NCI-H82 (cell line): ENCODE measurements around the gene MEF2D.

Source experiments
- DNase-seq: peaks from one replicate; lab custom pipeline; 2025; lab: John Stamatoyannopoulos, UW

Gene MEF2D

DNA sequence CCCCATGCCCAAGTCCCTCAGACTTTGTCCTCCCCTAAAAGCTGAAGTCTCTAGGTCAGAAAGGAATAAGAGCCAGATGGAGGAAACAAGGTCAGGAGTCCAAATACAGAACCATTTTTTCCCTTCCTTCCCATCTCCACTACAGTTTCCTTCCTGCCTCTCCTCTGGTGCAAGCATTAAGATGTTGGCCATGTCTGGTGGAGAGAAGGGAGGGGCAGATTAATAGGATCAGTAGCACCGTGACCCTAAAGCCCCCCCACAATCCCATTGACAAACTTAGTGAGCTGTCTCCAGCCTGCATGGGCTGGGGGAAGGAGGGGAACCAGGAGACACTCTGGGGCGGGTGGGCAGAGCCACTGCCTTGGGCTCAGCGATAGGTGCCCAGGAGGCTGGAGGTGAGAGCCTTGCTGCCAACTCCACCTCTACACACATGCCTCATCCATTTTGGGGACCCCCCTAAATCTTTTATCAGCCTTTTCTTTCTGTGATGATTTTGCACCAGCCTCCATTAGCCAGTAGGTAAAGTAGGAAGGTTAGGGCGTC, 71.8 kb downstream of the MEF2D start:
- DNase-seq, result peak; percentile 97

DNA sequence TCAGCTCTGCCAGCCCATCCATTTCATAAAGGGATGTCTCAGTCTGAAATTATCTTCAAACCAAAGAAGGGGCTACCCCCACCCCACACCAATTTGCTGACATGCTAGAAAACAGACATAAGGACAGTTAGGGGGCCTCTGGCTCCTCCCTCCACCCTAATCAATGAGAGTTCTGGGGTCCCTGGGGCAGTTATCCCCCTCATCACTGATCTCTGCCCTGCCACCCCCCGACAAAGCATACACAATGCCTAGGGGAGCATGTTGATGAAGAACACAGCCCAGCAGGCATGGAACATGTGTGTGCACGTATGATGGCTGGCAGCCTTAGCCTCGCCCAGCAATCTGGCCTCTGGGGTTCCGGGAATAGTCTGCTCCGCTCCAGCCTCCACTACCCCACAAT, 72.6 kb downstream of the MEF2D start:
- DNase-seq, result no peak

DNA sequence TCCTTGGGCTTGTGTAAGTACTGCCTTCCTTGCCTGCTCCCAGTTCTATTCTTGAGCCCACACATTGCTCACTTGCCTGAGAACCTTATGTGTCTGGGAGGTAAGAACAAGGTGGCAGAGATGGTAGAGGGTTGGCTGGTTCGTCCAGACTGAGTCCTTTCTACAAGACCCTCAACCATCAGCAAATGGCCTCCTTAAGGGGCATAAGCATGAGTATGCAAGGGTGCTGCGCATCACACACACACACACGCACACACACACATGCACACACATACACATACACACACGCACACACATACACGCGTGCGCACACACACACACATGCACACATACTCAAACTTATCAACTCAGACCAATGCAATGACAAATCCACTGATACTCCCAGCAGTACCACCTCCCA, 74.6 kb downstream of the MEF2D start:
- DNase-seq, result no peak

- DNase-seq, result no peak
These were observed 75.7 kb downstream of the MEF2D start for GRCh38 chr1:156424806-156425432.

DNA sequence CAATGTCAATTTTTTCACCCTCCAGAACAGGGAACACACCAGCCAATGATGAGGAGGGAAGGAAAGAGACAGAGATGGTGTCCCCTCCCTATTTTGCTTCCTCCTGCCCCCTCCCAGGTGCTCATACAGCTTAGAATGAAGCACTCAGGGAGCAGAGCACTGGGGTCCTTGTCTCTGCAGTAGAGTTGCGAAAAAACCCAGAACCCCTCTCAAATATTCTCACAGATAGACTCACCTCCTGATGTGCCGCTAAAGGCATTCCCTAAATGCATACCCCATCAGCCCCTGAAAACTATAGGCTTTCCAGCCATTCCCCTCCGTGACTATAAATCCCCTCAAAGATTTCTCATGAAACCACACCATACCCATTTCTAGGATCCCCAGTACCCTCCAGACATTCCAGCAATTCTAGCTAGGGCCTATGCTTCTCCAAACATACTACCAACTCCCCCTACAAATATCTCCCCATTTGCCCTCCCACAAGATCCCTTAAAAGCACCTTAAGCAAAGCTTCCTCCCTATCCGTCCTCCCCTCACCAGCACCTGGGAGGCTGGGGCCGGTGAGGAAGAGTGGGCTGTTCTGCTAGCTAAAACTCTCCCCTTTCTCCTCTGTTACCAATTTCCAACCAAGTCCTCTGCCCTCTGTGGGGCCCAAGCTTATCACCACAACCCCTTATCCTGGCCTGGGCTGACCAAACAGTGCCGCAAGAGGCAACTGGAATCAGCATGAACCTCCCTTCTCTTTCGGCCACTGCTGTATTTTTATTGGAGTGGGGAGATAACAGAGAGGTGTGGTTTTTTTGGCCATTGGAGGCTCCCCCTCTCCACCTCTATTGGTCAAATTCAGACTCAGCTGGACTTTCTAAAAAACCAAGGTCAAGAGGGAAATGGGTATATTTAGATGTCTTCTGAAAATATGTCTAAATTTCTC, 76.9 kb downstream of the MEF2D start:
- no peak for DNase-seq

- no peak for DNase-seq
These were observed 77.9 kb downstream of the MEF2D start for GRCh38 chr1:156422602-156423091.

GRCh38 chr1:156421939-156422601, 78.5 kb downstream of the MEF2D start:
- DNase-seq, result no peak

- peak; percentile 96 for DNase-seq
These were observed 79.3 kb downstream of the MEF2D start for GRCh38 chr1:156421062-156421938.

DNA sequence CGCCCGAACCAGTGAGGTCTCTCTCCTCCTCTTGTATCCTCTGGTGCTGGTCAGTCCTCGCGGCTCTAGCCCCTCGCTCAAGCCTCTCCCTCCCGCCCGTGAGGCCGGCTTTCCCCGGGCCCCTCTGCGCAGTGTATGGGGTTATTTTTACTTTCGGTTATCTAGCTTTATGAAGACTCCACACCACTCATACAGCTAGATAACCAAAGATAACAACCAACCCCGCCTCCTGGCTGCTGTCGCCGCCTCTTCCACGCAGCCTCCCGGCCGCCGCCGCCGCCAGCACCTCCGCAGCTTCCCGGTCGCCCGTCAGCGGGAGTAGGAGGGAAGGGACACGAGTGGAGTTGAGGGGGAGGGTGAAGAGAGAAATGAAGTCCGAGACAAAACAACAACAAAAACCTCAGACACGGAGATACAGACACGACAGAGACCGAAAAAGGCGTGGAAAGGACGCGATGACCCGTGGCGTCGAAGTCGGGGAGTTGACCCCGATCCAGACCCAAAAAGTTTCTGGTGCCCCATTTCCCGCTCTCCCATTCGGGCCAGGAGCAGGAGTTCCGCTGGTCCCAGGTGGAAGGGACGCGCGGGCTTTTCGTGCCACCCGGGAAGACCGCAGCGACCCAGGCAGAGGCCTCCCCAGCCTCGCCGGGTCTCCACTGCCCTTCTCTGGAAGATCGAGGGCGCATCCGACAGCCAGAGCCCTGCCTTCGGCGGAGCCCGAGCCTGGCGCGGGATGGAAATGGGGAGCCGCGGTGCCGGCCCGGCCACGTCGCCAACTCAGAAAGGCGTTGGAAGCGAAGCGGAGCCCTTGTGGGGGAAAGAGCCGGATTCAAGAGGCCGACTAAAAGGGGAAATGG, 80.1 kb downstream of the MEF2D start:
- peak; percentile 44 for DNase-seq

DNA sequence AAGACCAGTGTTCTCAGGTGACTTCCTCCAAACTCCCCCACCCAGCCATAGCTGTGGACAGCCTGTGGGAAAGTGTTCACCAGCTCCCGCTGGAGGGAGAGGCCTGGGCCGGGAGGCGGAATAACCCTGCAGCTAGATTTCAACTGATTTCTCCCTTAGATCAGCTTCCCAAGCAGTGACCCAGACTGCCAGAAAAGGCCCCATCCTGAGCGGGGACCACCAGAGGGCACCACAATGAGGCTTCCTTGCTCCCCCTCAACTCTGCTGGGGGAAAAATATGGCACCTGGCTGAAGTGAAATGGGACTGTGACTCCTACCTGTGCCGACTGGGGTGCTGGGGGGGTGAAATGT, 80.7 kb downstream of the MEF2D start:
- peak; percentile 66 for DNase-seq

GRCh38 chr1:156418416-156419070, 82.0 kb downstream of the MEF2D start:
- peak; percentile 75 for DNase-seq

GRCh38 chr1:156417401-156418020, 83.1 kb downstream of the MEF2D start:
- peak; percentile 68 for DNase-seq

- DNase-seq, result no peak
These were observed 83.6 kb downstream of the MEF2D start for GRCh38 chr1:156416993-156417392.

GRCh38 chr1:156414461-156415064, 86.0 kb downstream of the MEF2D start:
- DNase-seq, result no peak
